IMR-90 (cell line): Measurements from ENCODE around the gene RAB4B.

Experiments
- POLR2A ChIP-seq: IDR thresholded peaks from 2 replicates; pipeline ENCODE4 v1.6.1; 2012; ENCODE audit warnings: mild to moderate bottlenecking, low read depth, low read length
- TF ChIP-seq, protein P1 (sequence below): conservative IDR thresholded peaks from 2 replicates; pipeline ENCODE4 v1.5.1; 2012; ENCODE audit warnings: mild to moderate bottlenecking, low read depth, low read length, improper control_type of control experiment

DNA sequence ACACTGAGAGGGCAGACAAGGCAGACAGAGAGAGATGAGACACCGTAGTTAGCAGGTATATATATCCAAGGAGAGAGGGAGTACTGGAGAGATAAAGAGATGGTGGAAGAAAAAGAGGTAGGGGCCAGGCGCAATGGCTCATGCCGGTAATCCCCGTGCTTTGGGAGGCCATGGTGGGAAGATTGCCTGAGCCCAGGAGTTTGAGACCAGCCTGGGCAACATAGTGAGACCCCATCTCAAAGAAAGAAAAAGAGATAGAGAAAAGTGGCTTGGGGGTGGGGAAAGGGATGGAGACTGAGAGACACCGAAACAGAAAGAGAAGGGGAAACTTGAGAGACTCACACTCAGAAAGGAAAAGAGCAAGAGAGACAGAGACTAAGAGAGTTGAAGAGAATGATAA is 2.5 kb downstream of the RAB4B start:
- TF ChIP-seq, protein P1, sequence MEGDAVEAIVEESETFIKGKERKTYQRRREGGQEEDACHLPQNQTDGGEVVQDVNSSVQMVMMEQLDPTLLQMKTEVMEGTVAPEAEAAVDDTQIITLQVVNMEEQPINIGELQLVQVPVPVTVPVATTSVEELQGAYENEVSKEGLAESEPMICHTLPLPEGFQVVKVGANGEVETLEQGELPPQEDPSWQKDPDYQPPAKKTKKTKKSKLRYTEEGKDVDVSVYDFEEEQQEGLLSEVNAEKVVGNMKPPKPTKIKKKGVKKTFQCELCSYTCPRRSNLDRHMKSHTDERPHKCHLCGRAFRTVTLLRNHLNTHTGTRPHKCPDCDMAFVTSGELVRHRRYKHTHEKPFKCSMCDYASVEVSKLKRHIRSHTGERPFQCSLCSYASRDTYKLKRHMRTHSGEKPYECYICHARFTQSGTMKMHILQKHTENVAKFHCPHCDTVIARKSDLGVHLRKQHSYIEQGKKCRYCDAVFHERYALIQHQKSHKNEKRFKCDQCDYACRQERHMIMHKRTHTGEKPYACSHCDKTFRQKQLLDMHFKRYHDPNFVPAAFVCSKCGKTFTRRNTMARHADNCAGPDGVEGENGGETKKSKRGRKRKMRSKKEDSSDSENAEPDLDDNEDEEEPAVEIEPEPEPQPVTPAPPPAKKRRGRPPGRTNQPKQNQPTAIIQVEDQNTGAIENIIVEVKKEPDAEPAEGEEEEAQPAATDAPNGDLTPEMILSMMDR = no peak
- TF ChIP-seq POLR2A = no peak
